OCI-LY7 (cell line): Measurements from ENCODE around the gene GGACT.

Experiments used
- CTCF ChIP-seq: fragments of 200-600 bp; sonication (generic); conservative IDR thresholded peaks from 2 replicates; pipeline ENCODE4 v1.5.1; 2014; ENCODE audit warnings: mild to moderate bottlenecking, antibody characterized with exemption, low read length, moderate library complexity, mixed read lengths
- EZH2phosphoT487 ChIP-seq: fragments of 200-600 bp; sonication (generic); IDR thresholded peaks from 2 replicates; pipeline ENCODE4 v1.6.1; 2018; ENCODE audit warnings: low read depth, borderline replicate concordance, mild to moderate bottlenecking, mixed run types, antibody characterized with exemption, low read length, moderate library complexity, mixed read lengths

GRCh38 chr13:100613031-100613430 lies 24.4 kb upstream of the GGACT start:
- TF ChIP-seq CTCF, result no peak
- no peak for TF ChIP-seq EZH2phosphoT487
